OCI-M2 (cell line): ENCODE data around the gene KLK8.

Experiments used
- DNase-seq: peaks from one replicate; lab custom pipeline; 2025; ENCODE audit not compliant: unreplicated experiment; lab: John Stamatoyannopoulos, UW

The KLK8 gene

GRCh38 chr19:50957587-50957986, 43.8 kb downstream of the KLK8 start:
- DNase-seq = no peak

DNA sequence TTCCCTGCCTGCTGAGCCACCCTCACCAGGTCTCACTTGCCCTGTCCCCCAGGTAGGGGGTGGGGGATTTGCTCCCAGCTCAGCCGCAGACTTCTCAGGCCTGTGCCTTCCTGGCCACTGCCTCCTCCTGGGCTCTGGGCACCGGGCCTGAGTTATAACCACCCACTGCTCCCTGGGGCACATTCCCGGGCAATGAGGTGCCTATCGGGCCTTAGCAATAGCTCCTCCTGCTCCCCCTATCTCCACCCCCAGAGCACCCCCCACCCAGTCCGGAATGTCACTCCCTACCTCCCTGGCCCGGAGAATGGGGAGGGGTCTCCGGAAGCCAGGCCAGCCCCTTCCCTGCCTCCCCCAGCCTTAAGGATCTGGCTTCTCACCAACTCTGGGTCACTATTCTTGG, 48.5 kb downstream of the KLK8 start, which contains the start of gene KLK5:
Gene KLK5, minus strand, starts transcription at position 129 of the 400 bp plus-strand sequence. CDS start 381 bp downstream, outside the sequence.
- DNase-seq = no peak

DNA sequence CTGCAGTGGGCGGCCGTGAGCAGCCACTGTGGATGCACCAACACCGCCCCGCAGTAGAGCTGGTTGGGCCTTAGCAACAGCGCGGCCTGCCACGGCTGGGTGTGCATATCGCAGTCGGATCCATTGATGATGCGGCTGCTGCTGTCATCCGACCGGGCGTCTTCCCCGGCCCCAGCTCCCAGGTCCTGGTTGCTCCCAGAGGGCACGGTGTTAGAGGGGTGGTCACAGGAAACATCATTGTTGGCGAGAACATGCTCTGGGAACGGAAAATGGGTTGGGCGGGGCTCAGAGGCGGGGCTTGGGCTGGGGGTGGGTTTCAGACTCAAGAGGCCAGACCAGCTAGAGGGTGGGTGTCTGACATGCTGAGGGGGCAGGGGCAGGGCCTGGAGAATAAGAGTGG, 51.5 kb downstream of the KLK8 start:
- DNase-seq = no peak

- no peak for DNase-seq
Measured at GRCh38 chr19:50947123-50947522, 54.3 kb downstream of the KLK8 start.
